KMS-11 (cell line): Measurements from ENCODE around the gene RORC.

Experiments
- H2AFZ ChIP-seq: fragments of 200-600 bp; sonication (generic); 2 replicates; pipeline ENCODE4 v1.6.1; 2016; ENCODE audit warnings: antibody characterized with exemption, mixed run types, low read depth
- H3K27ac ChIP-seq: fragments of 200-600 bp; sonication (generic); 2 replicates; pipeline ENCODE4 v1.6.1; 2016; ENCODE audit warnings: mild to moderate bottlenecking, mixed run types
- H3K27me3 ChIP-seq: fragments of 200-600 bp; sonication (generic); 2 replicates; pipeline ENCODE4 v1.6.1; 2017; ENCODE audit warnings: mild to moderate bottlenecking, low read depth, mixed run types, moderate library complexity; ENCODE audit not compliant: insufficient read depth
- H3K36me3 ChIP-seq: fragments of 200-600 bp; sonication (generic); 2 replicates; pipeline ENCODE4 v1.6.1; 2017; ENCODE audit warnings: mild to moderate bottlenecking, mixed run types; ENCODE audit not compliant: insufficient read depth
- H3K4me1 ChIP-seq: fragments of 200-600 bp; sonication (generic); 2 replicates; pipeline ENCODE4 v1.6.1; 2016; ENCODE audit warnings: mild to moderate bottlenecking, low read depth, mixed run types; ENCODE audit not compliant: poor library complexity, severe bottlenecking
- H3K4me2 ChIP-seq: fragments of 200-600 bp; sonication (generic); 2 replicates; pipeline ENCODE4 v1.7.0; 2016; ENCODE audit warnings: mild to moderate bottlenecking, mixed run types
- H3K4me3 ChIP-seq: fragments of 200-600 bp; sonication (generic); IDR thresholded peaks from 2 replicates; pipeline ENCODE4 v1.6.1; 2017; ENCODE audit warnings: low read depth, low read length, mixed read lengths; ENCODE audit not compliant: insufficient read depth
- H3K79me2 ChIP-seq: fragments of 200-600 bp; sonication (generic); 2 replicates; pipeline ENCODE4 v1.6.1; 2016; ENCODE audit warnings: low read depth, mixed run types; ENCODE audit not compliant: insufficient read depth
- H3K9ac ChIP-seq: fragments of 200-600 bp; sonication (generic); 2 replicates; pipeline ENCODE4 v1.6.1; 2016; ENCODE audit warnings: mild to moderate bottlenecking, mixed run types
- H4K20me1 ChIP-seq: fragments of 200-600 bp; sonication (generic); 2 replicates; pipeline ENCODE4 v1.6.1; 2016; ENCODE audit warnings: mild to moderate bottlenecking, mixed run types; ENCODE audit not compliant: insufficient read depth
- TF ChIP-seq, protein P1 (sequence below): fragments of 200-600 bp; sonication (generic); conservative IDR thresholded peaks from 2 replicates; pipeline ENCODE4 v1.6.1; 2017; ENCODE audit warnings: low read depth, mild to moderate bottlenecking, antibody characterized with exemption, low read length, moderate library complexity, mixed read lengths

The RORC gene

DNA sequence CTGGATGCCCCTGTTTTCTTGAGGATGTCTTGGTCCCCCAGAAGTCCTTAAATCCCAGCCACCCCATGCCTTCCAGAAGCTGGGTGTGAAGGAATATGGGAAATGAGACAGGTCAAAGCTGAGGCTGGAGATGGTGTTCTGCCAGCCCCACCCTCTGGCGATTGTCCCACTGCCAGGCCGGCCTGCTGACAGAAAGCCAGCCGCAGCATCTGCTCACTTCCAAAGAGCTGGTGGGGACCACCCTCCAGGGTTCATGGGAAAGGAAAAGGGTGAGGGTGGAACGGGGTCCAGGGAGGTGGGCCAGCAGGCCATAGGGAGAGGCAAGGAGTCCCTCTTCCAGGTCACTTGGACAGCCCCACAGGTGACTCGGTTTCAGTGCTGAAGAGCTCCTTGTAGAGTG lies 24.5 kb downstream of the RORC start:
- Histone ChIP-seq H3K27ac (no peak overlapping the region), H3K4me1 (no peaks in the 10 kb centered on the region), H3K4me3 (no peak overlapping the region), H3K36me3 (no peaks in the 10 kb centered on the region), H2AFZ (no peak overlapping the region), H3K79me2 (no peaks in the 10 kb centered on the region), H4K20me1 (no peaks in the 10 kb centered on the region), H3K9ac (no peak overlapping the region), H3K4me2 (no peak overlapping the region), H3K27me3 (peaks cover 30% of the 10 kb centered on the region; the same call in 1 of the 2 replicates)
- TF ChIP-seq, protein P1, sequence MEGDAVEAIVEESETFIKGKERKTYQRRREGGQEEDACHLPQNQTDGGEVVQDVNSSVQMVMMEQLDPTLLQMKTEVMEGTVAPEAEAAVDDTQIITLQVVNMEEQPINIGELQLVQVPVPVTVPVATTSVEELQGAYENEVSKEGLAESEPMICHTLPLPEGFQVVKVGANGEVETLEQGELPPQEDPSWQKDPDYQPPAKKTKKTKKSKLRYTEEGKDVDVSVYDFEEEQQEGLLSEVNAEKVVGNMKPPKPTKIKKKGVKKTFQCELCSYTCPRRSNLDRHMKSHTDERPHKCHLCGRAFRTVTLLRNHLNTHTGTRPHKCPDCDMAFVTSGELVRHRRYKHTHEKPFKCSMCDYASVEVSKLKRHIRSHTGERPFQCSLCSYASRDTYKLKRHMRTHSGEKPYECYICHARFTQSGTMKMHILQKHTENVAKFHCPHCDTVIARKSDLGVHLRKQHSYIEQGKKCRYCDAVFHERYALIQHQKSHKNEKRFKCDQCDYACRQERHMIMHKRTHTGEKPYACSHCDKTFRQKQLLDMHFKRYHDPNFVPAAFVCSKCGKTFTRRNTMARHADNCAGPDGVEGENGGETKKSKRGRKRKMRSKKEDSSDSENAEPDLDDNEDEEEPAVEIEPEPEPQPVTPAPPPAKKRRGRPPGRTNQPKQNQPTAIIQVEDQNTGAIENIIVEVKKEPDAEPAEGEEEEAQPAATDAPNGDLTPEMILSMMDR: no peak

DNA sequence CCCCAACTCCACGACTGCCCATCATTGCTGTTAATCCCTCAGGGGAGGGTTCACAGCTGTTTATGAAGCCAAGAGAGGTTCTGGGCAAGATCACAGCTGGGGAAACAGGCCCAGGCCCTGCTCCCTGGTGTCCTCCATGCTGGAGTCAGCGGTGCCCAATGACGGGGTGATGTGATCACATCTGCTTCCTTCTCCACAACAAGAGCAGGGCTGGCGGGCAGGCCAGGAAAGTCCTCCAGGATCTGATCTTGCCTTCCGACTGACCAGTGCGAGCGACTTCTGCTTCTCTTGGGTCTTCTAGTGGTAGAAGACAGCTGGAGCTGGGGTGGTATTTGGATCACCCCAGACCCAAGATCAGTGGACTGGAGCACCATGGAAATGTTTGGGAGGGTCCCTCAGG lies 25.4 kb downstream of the RORC start:
- TF ChIP-seq, protein P1: no peak
- H3K36me3 ChIP-seq: no peaks in the 10 kb centered on the region
- no peak overlapping the region for H3K4me3 ChIP-seq
- H3K9ac ChIP-seq: no peak overlapping the region
- H3K79me2 ChIP-seq: no peaks in the 10 kb centered on the region
- H3K4me1 ChIP-seq: no peaks in the 10 kb centered on the region
- H2AFZ ChIP-seq: no peak overlapping the region
- no peaks in the 10 kb centered on the region for H4K20me1 ChIP-seq
- no peak overlapping the region for H3K27ac ChIP-seq
- peaks cover 30% of the 10 kb centered on the region; the same call in 1 of the 2 replicates for H3K27me3 ChIP-seq
- no peak overlapping the region for H3K4me2 ChIP-seq

DNA sequence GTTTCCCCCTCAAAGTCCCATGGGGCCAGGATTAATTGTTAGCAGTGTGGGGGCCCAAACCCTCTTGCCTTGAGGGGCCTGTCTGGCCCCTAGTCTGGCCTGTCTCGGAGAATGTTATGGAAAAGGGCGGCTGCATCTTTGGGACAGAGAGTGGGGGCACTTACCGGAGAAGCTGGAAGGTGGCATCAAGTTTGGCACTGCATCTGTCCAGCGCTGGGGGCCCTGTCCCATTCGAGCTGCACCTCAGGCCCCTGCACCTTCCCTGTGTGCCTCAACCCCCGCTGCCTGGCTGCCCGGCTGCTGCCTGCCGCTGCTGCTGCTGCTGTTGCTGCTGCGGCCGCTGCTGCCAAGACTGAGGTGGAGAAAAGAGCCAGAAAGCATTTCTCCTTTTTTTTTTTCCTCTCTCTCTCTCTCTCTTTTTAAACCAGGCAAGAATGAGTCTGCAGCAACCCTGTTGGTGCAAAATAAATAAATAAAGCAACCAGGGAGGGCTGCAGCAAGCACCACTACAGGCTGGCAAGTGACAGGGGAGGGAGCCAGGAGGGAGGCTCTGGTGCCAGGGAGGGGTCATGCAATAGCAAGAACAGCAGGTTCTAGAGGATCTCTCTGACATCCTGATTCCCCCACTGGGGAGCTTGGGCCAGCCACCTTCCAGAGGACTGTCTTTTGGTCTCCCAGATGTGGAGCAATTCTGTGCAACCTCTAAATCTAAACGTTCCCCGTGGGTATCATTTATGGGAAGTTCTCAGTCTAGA lies 26.4 kb downstream of the RORC start, which contains the start of gene LINGO4:
TSS of gene LINGO4 (minus strand) at position 354 of the 755 bp plus-strand sequence. CDS start 2,715 bp downstream, outside the sequence.
- Histone ChIP-seq H3K9ac (no peak within 1 kb of the TSS), H3K4me2 (no peak within 1 kb of the TSS), H2AFZ (no peak within 1 kb of the TSS), H3K36me3 (no peaks in the 10 kb centered on the region), H3K79me2 (no peaks in the 10 kb centered on the region), H3K4me3 (no peak within 1 kb of the TSS), H3K4me1 (no peaks in the 10 kb centered on the region), H4K20me1 (no peaks in the 10 kb centered on the region), H3K27me3 (peaks cover 30% of the 10 kb centered on the region; the same call in 1 of the 2 replicates), H3K27ac (no peak within 1 kb of the TSS)
- TF ChIP-seq, protein P1: no peak

DNA sequence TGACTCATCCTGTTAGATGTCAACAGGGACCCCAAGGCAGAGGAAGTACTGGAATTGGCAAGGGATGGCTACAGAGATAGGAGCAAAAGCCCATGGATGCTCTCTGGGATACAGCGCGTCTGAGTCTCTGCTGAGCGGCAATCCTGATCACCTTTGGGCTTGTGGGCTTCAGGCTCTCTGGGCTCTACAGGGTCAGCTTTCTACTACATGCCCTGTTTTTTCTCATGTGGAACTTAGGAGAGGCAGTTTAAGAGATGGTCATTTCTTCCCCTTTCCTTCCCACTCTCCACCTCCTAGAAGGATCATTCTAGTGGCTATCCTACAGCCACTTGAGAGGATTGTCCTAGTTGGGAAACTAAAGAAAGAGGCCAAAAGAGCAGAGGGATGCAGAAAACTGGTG lies 27.7 kb downstream of the RORC start:
- H3K79me2 ChIP-seq: no peaks in the 10 kb centered on the region
- H3K27me3 ChIP-seq: peaks cover 30% of the 10 kb centered on the region; the same call in 1 of the 2 replicates
- H3K36me3 ChIP-seq: no peaks in the 10 kb centered on the region
- H3K4me3 ChIP-seq: no peak overlapping the region
- H3K27ac ChIP-seq: no peak overlapping the region
- no peaks in the 10 kb centered on the region for H4K20me1 ChIP-seq
- TF ChIP-seq, protein P1: no peak
- H2AFZ ChIP-seq: no peak overlapping the region
- no peak overlapping the region for H3K9ac ChIP-seq
- H3K4me2 ChIP-seq: no peak overlapping the region
- no peaks in the 10 kb centered on the region for H3K4me1 ChIP-seq
